HG03439 (cell line): ENCODE data around the gene USF3.
A peak's percentile ranks its signal among the peaks of the same experiment; 100 is the strongest.

Experiments used
- ATAC-seq: cut with Tn5 transposase; IDR thresholded peaks from one replicate; pipeline ENCODE4 v1.9.1; 2021; ENCODE audit warnings: mild to moderate bottlenecking, moderate library complexity; ENCODE audit not compliant: unreplicated experiment

Gene USF3

DNA sequence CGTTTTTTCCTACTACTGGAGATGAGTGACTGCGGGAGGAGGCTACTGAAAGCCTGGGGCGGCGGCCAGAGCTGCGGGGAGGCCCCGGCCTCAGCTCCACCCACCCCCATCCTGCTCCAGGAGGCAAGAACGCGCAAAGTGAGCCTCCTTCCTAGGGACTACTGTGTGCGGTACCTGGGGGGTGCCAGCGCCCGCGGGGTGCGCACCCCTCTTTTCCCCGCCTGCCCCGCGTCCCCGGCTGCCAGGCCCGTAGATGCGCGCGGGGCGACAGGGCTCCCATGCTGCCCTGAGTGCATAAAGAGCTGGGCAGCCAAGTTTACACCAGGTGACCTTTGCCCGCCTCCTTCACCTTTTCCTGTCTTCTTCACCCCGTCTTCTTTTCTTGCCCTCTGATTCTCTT lies 2.5 kb upstream of the USF3 start:
- ATAC-seq = no peak

DNA sequence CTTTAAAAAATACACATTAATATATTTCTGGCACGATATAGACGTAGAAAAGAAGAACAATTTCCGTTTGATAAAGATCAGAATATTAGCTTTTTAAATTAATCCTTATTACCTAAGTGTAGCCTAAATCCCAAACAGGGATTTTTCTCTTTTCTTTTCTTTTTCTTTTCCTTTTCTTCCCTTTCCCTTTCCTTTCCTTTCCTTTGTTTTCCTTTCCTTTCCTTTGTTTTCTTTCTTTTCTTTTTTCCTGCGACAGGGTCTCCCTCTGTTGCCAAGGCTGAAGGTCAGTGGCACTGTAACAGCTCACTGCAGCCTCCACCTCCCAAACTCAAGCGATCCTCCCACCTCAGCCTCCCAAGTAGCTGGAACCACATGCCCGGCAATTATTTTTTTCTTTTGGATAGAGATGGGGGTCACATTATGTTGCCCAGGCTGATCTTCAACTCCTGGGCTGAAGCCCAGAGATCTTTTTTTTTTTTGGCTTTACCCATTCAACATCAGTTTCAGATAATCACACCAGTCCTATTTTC lies 1.8 kb upstream of the USF3 start:
- ATAC-seq = no peak

DNA sequence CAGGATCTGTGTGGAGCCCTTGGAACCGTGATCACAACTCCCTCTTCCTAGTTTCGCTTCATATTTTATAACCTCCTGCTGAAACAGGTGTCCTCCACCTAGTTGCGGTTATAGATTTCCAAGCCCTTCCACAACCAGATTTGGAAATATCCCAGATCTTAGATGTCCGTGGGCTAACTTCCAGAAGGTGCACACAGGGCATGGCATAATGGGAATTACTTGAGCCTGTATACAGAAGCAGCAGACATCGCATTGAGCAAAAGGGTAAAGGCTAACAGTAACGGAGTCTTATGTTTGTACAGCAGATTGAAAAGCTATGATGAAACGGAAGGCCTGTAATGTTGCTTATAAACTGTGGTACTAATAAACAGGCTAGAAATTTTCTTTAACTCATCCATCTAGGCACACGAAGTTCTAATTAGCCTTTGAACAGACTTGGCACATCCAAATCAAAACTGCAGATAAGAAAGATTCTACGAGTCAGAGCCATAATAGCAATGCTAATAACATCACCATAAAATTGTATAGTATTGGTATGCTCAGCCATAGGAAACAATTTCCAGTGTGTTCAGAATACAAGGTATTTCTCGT lies 1.2 kb upstream of the USF3 start:
- no peak for ATAC-seq

DNA sequence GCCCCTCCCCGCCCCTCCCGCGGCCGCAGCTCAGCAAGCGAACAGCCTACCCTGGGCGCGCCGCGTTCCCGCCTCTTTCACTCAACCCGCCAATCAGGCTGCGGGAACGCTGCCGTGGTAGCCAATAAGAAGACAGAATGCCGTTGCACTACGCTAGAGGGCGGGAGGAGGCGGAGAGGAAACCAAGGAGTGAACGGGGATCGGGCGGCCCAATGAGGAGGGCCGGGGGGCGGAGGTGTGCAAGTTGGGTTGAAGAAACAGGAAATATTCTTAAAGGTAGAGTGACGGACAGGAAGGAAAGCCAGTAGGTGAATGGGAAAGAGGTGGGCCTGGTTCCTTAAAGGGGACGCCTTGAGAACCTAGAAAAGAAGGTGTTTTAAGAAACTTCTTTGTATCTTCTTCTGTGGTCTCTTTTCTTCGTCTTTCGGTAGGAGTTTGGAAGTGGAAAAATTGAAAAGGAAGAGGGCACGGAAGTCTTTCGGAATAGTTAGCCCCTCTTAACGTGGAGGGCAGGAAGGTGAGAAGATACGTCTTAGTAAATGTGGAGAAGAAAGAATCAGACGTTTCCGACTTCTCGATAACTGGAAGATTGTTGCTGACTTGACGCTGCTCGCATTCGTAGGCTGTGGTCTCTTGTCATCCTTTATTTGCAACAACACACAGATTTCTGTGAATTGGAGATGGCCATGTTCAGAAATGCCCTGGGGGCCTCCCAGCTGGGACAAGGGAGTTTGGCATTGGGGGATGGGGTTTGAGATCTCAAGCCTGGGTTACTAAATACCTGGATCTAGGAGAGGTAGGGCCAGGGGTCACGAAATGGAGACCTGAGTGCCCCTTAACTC lies 437 bp upstream of the USF3 start:
- peak; percentile 96 for ATAC-seq

DNA sequence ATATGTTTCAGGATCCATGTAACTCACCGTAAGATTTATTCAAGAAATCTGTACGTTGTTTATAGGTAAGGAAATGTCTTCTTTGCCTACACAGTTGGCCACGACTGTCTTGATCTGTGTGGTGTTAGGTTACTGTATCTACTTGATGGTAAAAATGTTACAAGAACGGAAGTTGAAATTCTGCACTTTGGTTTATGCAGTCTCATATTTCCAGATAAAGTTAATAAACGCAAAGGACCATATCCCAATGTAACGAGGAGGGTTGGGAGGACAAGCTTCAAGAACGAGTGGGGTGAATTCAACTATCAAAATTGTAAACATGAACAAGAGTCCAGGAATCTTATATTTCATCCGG lies 1.0 kb downstream of the USF3 start:
- no peak for ATAC-seq

DNA sequence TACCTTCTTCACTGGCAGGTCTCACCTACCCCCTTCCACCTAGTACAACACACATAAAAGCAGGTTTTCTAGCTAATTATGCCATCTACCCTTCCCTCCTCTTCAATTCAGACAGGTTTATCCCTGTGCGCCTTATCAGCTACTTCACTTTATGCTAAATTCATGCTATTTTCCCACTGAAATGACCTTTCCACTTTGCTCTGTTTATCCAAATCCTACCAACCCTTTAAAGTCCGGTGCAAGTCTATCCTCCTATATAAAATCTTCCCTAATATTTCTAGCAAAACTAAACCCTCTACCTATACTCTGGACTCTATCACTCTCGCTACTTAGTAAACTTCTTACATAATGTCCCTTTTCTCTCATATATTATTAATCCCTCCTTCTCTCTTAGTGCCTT lies 6.0 kb downstream of the USF3 start:
- ATAC-seq = no peak

DNA sequence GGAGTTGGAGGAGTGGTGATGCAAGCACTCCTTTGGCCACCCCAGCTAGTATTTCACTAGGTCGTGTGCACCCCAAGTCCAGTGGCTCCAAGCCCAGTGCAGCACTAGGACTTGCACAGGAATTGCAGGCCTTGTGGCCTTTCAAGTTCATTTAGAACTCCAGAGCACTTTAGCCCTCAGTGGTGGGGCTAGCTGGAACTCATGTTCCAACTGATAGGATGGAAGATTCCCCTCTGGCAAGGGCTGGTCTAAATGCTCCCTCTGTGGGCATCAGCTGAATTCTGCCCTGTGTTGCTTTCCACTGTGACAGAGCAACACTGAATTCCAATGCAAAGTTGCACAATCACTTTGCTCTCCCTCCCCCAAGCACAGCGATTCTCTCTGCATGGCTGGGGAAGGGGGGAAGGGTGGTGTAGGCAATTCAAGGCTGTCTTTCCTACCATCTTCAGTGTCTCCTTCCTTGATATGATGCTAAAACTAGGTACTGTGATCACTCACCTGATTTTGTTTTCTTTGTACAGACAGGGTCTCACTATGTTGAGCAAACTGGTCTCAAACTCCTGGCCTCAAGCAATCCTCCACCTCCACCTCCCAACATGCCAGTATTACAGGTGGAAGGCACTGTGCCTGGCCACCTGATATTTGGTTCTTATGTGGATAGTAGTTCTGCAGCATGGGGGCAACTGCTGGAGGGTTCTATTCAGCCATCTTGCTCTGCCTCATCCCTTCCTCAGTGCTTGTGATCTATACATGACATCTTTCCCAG lies 10.3 kb downstream of the USF3 start:
- ATAC-seq = no peak

DNA sequence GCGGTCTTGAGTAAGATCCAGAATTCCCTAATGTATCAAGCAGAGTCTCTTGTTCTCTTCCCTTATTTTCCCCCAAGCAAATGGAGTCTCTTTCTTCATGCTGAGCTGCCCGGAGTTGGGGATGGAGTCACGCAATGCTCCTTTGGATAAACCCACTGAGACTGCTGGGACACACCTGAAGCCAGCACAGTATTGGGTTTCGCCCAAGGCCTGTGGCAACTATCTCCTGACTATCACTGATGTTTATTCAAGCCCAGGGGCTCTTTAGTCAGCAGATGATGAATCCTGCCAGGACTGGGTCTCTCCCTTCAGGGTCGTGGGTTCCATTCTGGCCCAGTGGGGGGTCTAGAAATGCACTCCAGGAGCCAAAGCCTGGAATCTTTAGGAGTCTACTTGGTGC lies 11.3 kb downstream of the USF3 start:
- ATAC-seq = no peak

DNA sequence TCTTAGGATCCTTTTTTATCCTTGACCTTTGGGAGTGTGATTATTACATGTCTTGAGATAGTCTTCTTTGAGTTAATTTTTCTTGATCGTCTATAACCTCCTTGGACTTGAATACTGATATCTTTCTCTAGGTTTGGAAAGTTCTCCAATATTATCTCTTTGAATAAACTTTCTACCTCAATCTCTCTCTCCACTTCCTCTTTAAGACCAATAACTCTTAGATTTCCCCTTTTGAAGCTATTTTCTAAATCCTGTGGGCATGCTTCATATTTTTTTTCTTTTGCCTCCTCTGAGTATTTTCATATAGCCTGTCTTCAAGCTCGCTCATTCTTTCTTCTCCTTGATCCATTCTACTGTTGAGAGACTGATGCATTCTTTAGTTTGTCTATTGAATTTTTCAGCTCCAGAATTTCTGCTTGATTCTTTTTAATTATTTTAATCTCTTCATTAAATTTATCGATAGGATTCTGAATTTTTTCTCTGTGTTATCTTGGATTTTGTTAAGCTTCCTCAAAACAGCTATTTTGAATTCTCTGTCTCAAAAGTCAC lies 12.1 kb downstream of the USF3 start:
- no peak for ATAC-seq

DNA sequence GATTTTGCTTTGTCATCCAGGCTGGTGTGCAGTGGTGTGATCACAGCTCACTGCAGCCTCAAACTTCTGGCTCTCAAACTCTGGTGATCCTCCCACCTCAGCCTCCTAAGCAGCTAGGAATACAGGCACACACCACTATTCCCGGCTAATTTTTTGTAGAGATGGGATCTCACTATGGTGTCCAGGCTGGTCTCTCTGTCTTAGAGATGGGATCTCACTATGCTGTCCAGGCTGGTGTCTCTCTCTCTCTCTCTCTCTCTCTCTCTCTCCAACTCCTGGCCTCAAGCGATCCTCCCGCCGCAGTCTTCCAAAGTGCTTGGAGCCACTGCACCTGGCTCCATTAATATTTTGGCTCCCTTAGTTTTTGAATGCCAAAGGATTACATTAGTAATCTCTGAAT lies 17.7 kb downstream of the USF3 start:
- ATAC-seq = no peak

DNA sequence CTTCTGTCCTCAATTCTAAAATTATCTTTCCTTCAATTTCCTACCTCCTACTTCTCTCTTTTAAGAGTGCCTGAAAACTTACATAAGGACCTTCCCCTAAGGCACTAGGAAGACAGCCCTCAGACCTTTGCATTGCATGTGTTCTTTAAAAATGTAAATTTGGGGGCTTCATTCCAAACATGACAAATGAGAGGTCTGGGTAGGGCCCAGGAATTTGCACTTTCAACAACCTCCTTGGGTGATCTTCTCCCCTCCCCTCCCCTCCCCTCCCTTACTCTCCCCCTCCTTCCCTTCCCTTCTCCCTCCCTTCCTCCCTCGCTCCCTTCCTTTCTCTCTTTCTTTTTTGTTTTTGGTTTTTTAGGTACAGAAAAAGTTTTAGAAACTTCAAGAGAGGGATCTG lies 18.7 kb downstream of the USF3 start:
- no peak for ATAC-seq

DNA sequence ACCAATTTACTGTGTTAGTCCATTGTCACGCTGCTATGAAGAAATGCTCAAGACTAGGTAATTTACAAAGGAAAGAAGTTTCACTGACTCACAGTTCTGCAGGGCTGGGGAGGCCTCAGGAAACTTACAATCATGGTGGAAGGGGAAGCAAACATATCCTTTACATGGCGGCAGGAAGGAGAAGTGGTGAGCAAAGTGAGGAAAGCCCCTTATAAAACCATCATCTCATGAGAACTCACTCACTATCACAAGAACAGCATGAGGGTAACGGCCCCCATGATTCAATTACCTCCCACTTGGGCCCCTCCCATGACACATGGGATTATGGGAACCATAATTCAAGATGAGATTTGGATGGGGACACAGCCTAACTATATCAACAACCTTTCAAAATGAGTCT lies 20.2 kb downstream of the USF3 start:
- no peak for ATAC-seq

DNA sequence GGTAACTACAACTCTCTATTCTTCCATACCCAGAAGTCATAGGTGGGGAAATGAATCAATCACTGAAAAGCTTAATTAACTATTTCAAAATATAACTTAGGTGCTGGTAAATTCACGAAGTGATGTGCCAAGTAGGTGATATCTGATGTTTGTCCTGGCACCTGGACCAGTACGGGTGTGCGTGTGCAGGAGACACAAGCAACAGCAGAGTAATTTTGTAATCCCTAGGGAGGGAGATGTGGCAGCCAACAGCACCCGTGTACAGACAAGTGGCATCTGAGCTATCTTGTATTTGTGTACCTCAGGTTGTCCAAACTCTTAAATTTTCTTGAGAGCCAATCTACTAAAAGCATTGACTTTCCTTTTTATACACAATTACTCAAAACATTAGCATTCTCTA lies 22.8 kb downstream of the USF3 start:
- ATAC-seq = no peak

DNA sequence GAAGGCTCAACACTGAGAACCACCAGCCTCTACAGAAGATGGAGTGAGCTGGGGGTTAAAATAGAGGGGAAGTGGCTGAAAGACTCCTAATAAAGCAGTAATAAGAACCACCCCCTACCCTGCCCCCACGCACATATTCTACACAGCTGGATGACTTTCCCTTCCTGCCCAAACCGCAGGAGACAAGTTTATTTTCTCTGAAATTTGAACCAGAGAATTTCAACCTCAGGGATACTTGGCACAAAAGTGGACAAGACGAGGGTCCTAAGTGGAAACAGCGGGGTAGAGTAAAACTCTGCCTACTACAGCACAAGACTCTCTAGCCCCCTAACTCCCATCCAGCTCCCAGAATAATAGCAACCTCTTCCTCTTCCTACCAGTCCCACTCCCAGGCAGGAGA lies 28.4 kb downstream of the USF3 start:
- ATAC-seq = no peak

DNA sequence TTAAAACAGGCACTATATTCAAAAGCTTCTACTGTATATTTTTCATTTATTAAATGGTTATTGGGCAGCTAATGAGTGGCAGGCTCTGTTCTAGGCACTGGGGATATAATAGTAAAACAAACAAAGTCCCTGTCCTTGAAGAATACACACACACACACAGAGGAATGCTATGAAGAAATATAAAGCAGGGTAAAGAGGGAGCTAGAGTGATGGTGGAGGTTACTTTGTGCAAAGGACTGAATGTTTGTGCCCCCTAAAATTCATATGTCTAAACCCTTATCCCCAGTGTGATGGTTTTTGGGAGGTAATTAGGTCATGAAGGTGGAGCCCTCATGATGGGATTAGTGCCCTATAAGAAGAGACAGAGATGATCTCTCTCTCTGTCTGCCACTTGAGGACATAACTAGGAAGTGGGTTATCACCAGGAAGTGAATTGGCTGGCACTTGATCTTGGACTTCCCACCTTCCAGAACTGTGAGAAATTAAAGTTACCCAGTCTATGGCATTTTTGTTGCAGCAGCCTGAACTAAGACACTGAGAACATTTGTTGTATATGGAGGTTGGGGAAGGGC lies 31.8 kb downstream of the USF3 start:
- ATAC-seq = no peak

DNA sequence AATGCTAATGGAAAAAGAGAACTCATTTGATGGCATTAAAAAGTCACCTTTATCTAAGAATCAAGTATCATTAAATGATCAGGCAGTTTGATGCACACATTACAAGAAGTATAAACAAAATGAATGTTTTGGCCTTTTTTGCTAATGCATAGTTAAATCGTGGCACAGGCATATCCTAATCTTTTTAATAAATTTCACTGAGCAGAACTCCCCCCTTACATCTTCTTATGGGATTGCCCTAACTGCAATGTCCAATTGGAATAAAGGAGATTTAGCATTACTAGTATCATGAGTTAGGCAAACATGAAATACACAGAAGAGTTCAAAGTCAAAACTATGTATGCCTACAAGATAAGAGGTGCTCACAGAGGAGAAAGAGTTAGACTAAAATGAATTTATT lies 32.7 kb downstream of the USF3 start:
- ATAC-seq = no peak

DNA sequence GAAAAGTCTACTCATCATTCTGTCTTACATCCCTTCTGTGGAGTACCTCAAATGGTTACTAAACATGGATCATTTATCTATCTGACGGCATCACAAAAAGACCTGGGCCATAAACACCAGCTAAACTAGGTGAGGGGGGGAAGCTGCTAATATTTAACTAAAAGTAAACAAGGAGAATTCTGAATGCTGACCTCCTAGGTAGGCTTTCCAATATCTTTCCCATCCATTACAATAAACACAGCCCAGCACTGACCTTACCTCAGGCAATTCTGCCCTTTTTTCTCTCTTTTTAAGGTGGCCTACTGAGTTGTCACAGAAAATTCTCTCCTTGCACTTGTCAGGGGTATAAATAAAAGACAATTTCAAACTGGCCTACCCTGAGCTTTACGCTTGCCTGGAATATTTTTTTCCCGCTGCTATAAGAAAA lies 33.1 kb downstream of the USF3 start:
- ATAC-seq = no peak

DNA sequence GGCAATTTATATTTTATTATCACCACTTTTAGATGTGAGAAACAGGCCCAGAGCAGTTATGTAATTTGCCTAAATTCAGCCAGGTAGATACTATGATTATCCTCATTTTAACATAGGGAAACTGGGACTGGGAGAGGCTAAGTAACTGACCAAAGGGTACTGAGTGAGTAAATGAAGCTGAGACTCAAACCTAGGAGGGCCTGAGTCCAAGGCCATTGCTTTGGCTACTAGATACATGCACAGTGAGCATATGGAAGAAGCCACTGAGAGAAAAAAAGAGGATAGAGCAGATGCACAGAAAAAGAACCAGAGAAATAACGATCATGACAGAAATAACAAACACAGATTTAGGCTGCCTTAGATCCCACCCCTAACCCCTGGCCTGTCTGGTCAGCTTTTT lies 33.6 kb downstream of the USF3 start:
- ATAC-seq = no peak

DNA sequence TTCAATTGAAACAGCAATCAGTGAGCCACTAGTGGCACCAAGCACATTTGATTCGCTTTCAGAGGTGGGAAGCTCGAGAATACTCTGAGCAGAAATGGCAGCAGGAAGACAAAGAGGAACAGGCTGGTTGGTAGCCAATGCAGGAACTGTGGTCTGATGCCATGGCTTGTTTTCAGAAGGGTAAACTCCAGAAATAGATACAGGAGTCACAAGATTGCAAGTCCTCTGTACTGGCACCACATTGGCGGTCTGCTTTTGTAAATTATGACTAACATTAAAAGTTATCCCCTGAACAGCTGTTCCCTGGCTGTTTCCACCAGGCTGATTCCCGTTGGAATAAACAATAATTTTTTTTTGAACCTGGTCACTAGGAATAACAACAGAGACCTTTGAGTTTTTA lies 35.5 kb downstream of the USF3 start:
- ATAC-seq = no peak

DNA sequence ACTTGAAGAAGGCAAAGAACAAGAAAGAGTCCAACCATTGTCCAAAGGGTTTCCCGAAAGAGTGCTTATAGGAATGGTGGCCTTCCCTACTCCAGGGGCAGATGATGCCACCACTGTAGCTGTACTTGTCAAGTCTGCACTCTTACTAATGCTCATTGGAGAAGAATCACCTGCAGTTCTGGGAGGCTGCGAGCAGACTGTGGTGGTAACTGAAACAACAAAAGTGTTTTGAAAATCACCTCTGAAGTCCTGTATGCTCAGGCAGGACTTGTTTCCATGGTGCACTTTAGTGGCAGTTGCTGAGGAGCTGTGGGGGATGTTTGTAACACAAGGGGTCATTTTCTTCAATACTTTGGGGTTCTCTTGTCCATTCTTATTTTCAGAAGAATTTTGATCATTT lies 36.0 kb downstream of the USF3 start:
- ATAC-seq = no peak

DNA sequence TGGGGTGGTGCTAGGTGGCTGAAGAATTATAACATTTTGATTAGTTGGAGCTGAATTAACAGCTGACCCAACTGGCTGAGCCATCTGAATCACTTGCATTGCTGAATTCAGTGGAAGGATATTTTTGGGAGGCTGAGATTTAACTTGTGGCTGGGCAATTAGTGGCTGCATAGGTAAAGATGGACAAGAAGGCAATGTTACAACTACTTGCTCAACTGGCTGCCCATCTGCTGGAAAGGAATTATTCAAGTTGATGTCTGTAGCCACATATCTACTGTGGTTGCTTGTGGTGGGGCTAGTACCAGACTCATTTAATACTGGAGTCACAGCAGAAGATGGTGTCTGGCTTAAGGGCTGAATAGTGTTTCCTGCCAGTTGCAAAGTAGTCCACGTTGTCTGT lies 36.4 kb downstream of the USF3 start:
- no peak for ATAC-seq
